GM21515 (cell line): Measurements from ENCODE around the gene ZBTB46.
"Not testable (repeated sequence)": the region's sequence is repeated elsewhere in the genome, so short reads cannot be mapped to it uniquely, and the experiment has no call there.

Source experiments
- ATAC-seq: cut with Tn5 transposase; IDR thresholded peaks from one replicate; pipeline ENCODE4 v1.9.1; 2021; ENCODE audit not compliant: unreplicated experiment

The ZBTB46 gene

GRCh38 chr20:63737945-63738686 is 92.9 kb downstream of the ZBTB46 start:
- no peak for ATAC-seq

- ATAC-seq: no peak
Measured at GRCh38 chr20:63737695-63737944, 93.4 kb downstream of the ZBTB46 start.

GRCh38 chr20:63736893-63737694 is 94.0 kb downstream of the ZBTB46 start:
- no peak for ATAC-seq

- no peak for ATAC-seq
Measured at GRCh38 chr20:63735859-63736718, 95.0 kb downstream of the ZBTB46 start, which contains the start of gene LIME1. Gene LIME1 (plus strand): TSS chr20:63736664. CDS start chr20:63737550, 886 bp downstream.

- no peak for ATAC-seq
Measured at GRCh38 chr20:63734946-63735858, 95.9 kb downstream of the ZBTB46 start.

- ATAC-seq: no peak
Measured at GRCh38 chr20:63734111-63734945, 96.7 kb downstream of the ZBTB46 start.

- ATAC-seq: no peak
Measured at GRCh38 chr20:63733579-63734081, 97.4 kb downstream of the ZBTB46 start.

GRCh38 chr20:63733117-63733516 is 97.9 kb downstream of the ZBTB46 start:
- no peak for ATAC-seq

GRCh38 chr20:63732118-63733095 is 98.7 kb downstream of the ZBTB46 start:
- no peak for ATAC-seq

- no peak for ATAC-seq
Measured at GRCh38 chr20:63731410-63731809, 99.7 kb downstream of the ZBTB46 start.

GRCh38 chr20:63730189-63730733 is 100.8 kb downstream of the ZBTB46 start:
- not testable (repeated sequence) for ATAC-seq

GRCh38 chr20:63722967-63723622 is 108.0 kb downstream of the ZBTB46 start:
- not testable (repeated sequence) for ATAC-seq

- no peak for ATAC-seq
Measured at GRCh38 chr20:63718996-63719395, 112.1 kb downstream of the ZBTB46 start.

GRCh38 chr20:63714858-63715257 is 116.2 kb downstream of the ZBTB46 start:
- ATAC-seq: no peak

GRCh38 chr20:63712191-63712590 is 118.9 kb downstream of the ZBTB46 start:
- no peak for ATAC-seq

- no peak for ATAC-seq
Measured at GRCh38 chr20:63711085-63711645, 119.9 kb downstream of the ZBTB46 start.

GRCh38 chr20:63709149-63709527 is 121.9 kb downstream of the ZBTB46 start:
- ATAC-seq: no peak
